Endothelial cell (in vitro differentiated cells): ENCODE data around the gene TSPAN9. TPM values are rescaled to one million over a fixed set of nuclear protein-coding genes. Genes with fewer than 3 reads are reported as not detected.

Experiments used
- DNase-seq: peaks from one replicate; pipeline ENCODE4 v3.0.0; 2021; ENCODE audit warnings: low spot score
- H3K27ac Mint-ChIP-seq: one replicate; pipeline ENCODE4 v1.8.0; 2021; ENCODE audit warnings: mixed read lengths, inconsistent platforms; ENCODE audit not compliant: unreplicated experiment
- H3K27me3 Mint-ChIP-seq: one replicate; pipeline ENCODE4 v1.8.0; 2021; ENCODE audit warnings: mild to moderate bottlenecking, moderate library complexity, mixed read lengths, inconsistent platforms; ENCODE audit not compliant: unreplicated experiment
- H3K36me3 Mint-ChIP-seq: one replicate; pipeline ENCODE4 v1.8.0; 2021; ENCODE audit warnings: mild to moderate bottlenecking, low read depth, mixed read lengths, inconsistent platforms; ENCODE audit not compliant: unreplicated experiment
- H3K4me1 Mint-ChIP-seq: one replicate; pipeline ENCODE4 v1.8.0; 2021; ENCODE audit warnings: mild to moderate bottlenecking, mixed read lengths, inconsistent platforms; ENCODE audit not compliant: unreplicated experiment
- H3K4me3 Mint-ChIP-seq: one replicate; pipeline ENCODE4 v1.8.0; 2021; ENCODE audit warnings: mild to moderate bottlenecking, mixed read lengths, inconsistent platforms; ENCODE audit not compliant: unreplicated experiment
- H3K9me3 Mint-ChIP-seq: one replicate; pipeline ENCODE4 v1.8.0; 2021; ENCODE audit warnings: mixed read lengths, inconsistent platforms; ENCODE audit not compliant: unreplicated experiment
- total RNA-seq: library from RNA; stranded (reverse); fragmentation: NEBNext Ultra II Directional; extraction: Animal tissue kit (Norgen Biotek cat#: 25700); gene quantifications from one replicate; pipeline ENCODE4 v1.2.1, GENCODE V29; 2021; ENCODE audit not compliant: unreplicated experiment
- TF ChIP-seq, protein P1 (sequence below): fragments of 200-600 bp; sonication (generic); IDR thresholded peaks from one replicate; pipeline ENCODE4 v1.5.0; 2021; ENCODE audit warnings: antibody characterized with exemption; ENCODE audit not compliant: unreplicated experiment

Gene TSPAN9
- total RNA-seq, 1 donor from 2014 or later = 116 TPM

DNA sequence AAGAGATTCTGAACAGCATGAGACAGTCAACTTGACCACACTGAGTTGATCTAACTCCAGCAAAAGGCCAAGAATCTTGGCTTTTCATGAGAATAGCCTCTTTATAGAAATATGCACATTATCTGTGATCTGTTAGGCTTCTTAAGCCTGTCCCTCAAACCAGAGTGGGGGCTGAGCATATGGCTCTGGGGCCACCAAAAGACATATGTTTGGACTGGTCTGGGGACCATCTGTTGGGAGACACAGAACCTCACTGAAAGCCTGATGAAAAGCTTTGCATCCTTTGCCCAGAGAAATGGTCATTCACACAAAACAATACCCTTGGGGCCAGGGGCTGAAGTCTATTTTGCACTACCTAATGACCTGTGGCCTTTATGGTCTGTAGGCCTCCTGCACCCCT lies 248.6 kb downstream of the TSPAN9 start:
- Mint-ChIP-seq H3K4me3 (no peak overlapping the region), H3K36me3 (no peaks in the 10 kb centered on the region), H3K4me1 (peaks cover 2% of the 10 kb centered on the region), H3K9me3 (no peaks in the 10 kb centered on the region), H3K27ac (no peak overlapping the region), H3K27me3 (peaks cover 2% of the 10 kb centered on the region)
- DNase-seq = no peak
- TF ChIP-seq, protein P1, sequence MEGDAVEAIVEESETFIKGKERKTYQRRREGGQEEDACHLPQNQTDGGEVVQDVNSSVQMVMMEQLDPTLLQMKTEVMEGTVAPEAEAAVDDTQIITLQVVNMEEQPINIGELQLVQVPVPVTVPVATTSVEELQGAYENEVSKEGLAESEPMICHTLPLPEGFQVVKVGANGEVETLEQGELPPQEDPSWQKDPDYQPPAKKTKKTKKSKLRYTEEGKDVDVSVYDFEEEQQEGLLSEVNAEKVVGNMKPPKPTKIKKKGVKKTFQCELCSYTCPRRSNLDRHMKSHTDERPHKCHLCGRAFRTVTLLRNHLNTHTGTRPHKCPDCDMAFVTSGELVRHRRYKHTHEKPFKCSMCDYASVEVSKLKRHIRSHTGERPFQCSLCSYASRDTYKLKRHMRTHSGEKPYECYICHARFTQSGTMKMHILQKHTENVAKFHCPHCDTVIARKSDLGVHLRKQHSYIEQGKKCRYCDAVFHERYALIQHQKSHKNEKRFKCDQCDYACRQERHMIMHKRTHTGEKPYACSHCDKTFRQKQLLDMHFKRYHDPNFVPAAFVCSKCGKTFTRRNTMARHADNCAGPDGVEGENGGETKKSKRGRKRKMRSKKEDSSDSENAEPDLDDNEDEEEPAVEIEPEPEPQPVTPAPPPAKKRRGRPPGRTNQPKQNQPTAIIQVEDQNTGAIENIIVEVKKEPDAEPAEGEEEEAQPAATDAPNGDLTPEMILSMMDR = no peak

DNA sequence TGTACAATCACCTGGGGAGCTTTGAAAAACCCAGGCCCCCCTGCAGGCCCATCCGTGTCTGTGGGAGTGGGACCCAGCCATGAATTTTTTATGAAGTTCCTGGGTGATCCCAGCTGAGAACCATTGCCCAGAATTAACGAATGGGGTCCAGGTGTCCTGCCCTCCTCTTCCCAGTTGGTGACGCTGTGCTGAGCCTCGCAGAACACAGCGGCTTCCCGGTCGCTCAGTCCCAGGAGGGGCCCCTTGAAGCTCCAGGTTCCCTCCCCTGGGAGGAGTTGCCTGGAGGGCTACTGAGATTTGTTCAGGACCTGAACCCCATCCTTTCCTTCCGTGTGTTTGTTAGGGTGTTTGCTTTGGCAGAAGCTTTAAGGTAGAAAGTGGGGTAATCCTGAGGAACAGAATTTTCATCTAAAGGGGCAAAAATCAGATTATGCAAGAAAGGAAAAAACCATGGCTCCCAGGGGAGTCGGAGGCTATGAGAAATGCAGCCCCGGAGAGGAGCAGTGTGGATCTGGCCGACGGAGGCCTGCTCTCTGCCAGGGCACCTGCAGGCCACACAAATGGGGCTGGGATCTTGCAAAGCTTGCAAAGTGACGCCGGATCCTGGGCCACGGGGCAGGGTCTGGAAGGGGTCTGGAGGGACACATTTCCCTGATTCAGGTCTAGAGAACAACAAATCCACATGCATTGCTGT lies 249.1 kb downstream of the TSPAN9 start:
- no peak overlapping the region for H3K27ac Mint-ChIP-seq
- H3K27me3 Mint-ChIP-seq = peaks cover 2% of the 10 kb centered on the region
- H3K4me3 Mint-ChIP-seq = no peak overlapping the region
- H3K4me1 Mint-ChIP-seq = peaks cover 2% of the 10 kb centered on the region
- TF ChIP-seq, protein P1 = peak; percentile 30
- H3K9me3 Mint-ChIP-seq = no peaks in the 10 kb centered on the region
- no peaks in the 10 kb centered on the region for H3K36me3 Mint-ChIP-seq
- DNase-seq = no peak

DNA sequence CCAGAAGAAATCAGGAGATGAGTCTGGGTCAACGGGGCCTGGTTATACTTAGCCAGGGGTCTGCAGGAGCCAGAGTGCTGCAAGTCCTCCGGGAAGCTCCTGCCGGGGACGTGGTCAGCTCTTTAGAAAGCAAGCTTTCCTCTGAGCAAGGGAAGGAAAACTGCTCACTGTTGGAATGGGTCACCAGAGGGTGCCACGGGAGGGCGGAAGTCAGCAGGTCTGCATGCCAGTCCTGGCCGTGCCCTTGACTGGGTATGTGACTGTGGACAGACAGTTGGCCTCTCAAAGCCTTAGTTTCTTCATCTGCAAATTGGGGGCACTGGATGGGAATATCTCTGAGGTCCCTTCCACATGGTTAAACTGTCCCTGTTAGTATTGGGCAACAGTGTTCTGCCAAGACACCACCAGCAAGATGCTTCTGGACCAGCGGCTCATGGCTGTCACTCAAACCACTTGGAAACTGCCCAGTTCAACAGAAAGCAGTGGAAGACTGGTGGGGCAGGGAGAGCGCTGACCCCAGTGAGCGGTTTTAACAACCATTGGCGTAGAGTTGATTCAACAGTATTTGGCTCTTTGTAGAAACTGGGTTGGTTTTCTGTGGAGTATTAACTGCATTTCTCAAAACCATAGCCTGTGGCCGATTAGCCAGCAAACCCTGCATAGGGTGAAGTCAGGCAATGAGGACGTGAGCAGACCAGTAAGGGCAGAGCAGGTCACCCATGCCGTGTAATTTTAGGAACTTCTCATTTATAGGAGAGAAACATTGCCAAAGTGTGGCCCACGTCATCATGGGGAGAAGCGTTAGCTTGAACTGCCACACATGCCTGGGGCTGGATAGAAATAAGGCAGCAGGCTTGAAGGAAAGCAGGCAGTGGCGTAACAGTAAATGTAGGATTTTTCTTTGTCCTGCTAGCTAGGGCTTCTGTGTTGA lies 249.9 kb downstream of the TSPAN9 start:
- Mint-ChIP-seq H3K4me1 (peaks cover 2% of the 10 kb centered on the region), H3K27ac (no peak overlapping the region), H3K27me3 (peaks cover 2% of the 10 kb centered on the region), H3K4me3 (no peak overlapping the region), H3K36me3 (no peaks in the 10 kb centered on the region), H3K9me3 (no peaks in the 10 kb centered on the region)
- no peak for DNase-seq
- TF ChIP-seq, protein P1 = no peak

DNA sequence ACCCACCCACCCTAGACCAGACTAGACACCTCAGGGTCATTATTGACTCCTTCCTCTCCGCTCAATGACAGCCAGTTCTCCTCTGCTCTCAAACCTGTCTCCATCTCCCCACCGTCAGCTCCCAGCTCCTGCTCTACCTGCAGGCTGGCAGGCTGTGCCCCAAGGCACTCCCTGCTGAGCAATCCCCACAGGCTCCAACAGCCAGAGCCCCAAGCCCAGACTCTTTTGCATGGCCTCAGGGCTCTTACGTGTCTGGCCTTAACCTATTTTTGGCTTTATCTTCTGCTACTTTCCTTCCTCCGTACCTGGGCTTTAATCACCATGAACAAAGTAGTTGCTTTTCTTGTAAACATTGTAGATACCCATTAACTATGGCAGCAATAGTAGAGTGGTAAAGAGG lies 250.9 kb downstream of the TSPAN9 start:
- no peak for DNase-seq
- no peaks in the 10 kb centered on the region for H3K36me3 Mint-ChIP-seq
- no peak overlapping the region for H3K27ac Mint-ChIP-seq
- H3K4me3 Mint-ChIP-seq = no peak overlapping the region
- TF ChIP-seq, protein P1 = no peak
- no peaks in the 10 kb centered on the region for H3K9me3 Mint-ChIP-seq
- no peaks in the 10 kb centered on the region for H3K27me3 Mint-ChIP-seq
- no peaks in the 10 kb centered on the region for H3K4me1 Mint-ChIP-seq

DNA sequence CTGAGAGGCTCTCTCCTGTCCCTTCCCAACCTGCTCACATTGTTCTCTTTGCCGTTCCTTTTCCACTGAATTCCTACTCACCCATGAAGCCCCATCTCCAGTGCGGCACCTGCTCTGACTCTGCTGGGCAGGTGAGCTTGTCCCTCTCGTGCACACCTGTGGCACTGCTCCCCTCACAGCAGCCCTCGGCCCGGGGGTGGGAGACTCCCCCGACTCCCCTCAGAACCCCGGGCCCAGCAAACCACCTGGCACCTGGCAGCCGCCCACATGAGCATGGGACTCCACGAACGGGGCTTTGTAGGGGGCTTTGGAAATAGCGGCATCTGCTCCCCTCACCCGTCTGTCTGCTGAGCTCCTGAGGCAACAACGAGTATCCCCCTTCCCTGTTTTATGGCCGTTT lies 251.4 kb downstream of the TSPAN9 start:
- H3K4me3 Mint-ChIP-seq = no peak overlapping the region
- H3K4me1 Mint-ChIP-seq = no peaks in the 10 kb centered on the region
- H3K27ac Mint-ChIP-seq = no peak overlapping the region
- H3K36me3 Mint-ChIP-seq = no peaks in the 10 kb centered on the region
- no peaks in the 10 kb centered on the region for H3K9me3 Mint-ChIP-seq
- TF ChIP-seq, protein P1 = no peak
- H3K27me3 Mint-ChIP-seq = no peaks in the 10 kb centered on the region
- no peak for DNase-seq
